A673 (cell line): Measurements from ENCODE around the gene GABRB3. TPM values are rescaled to one million over a fixed set of nuclear protein-coding genes. Genes with fewer than 3 reads are reported as not detected.

Experiments used
- BruUV-seq: library from RNA; stranded (reverse); fragments of 400-500 nt; replicated peaks from 2 replicates; lab custom pipeline; 2021; lab: Mats Ljungman, UMichigan
- CTCF ChIA-PET: fragments of 300-600 bp; sonication (Branson Sonifier 250); formaldehyde crosslinking; loops from one replicate; lab custom pipeline; 2022; ENCODE audit warnings: antibody characterized with exemption; lab: Charles Lee
- POLR2A ChIA-PET: fragments of 300-600 bp; sonication (Branson Sonifier 250); formaldehyde crosslinking; loops from one replicate; lab custom pipeline; 2022; ENCODE audit warnings: antibody characterized with exemption; ENCODE audit not compliant: low non-redundant PET; lab: Charles Lee
- DNase-seq: peaks from one replicate; pipeline ENCODE4 v3.0.0-alpha.2; 2015; ENCODE audit warnings: low spot score
- H3K27ac ChIP-seq: fragments of 200-600 bp; sonication (generic); 2 replicates; pipeline ENCODE4 v1.5.1; 2016; ENCODE audit warnings: mixed run types, low read depth, mild to moderate bottlenecking, mixed read lengths, antibody characterized with exemption, low read length; ENCODE audit not compliant: poor library complexity, severe bottlenecking
- H3K27me3 ChIP-seq: fragments of 200-600 bp; sonication (generic); replicated peaks from 2 replicates; pipeline ENCODE4 v1.6.1; 2017; ENCODE audit warnings: mixed run types, low read depth, mild to moderate bottlenecking, mixed read lengths, antibody characterized with exemption, low read length; ENCODE audit not compliant: insufficient read depth, poor library complexity
- H3K36me3 ChIP-seq: fragments of 200-600 bp; sonication (generic); 2 replicates; pipeline ENCODE4 v1.6.1; 2016; ENCODE audit warnings: mixed run types, mild to moderate bottlenecking, mixed read lengths, antibody characterized with exemption, low read length; ENCODE audit not compliant: insufficient read depth, poor library complexity, severe bottlenecking
- H3K4me1 ChIP-seq: fragments of 200-600 bp; sonication (generic); 2 replicates; pipeline ENCODE4 v1.6.1; 2017; ENCODE audit warnings: mixed run types, mild to moderate bottlenecking, mixed read lengths, antibody characterized with exemption, low read length; ENCODE audit not compliant: insufficient read depth, poor library complexity, severe bottlenecking
- H3K4me3 ChIP-seq: fragments of 200-600 bp; sonication (generic); 2 replicates; pipeline ENCODE4 v1.5.1; 2016; ENCODE audit warnings: low read depth, mixed run types, mild to moderate bottlenecking, mixed read lengths, low read length; ENCODE audit not compliant: poor library complexity, severe bottlenecking
- H3K9me3 ChIP-seq: fragments of 200-600 bp; sonication (generic); 2 replicates; pipeline ENCODE4 v1.6.1; 2016; ENCODE audit warnings: mixed run types, low read depth, mild to moderate bottlenecking, mixed read lengths, antibody characterized with exemption, low read length; ENCODE audit not compliant: poor library complexity, severe bottlenecking
- EZH2 ChIP-seq: fragments of 200-600 bp; sonication (generic); IDR thresholded peaks from 2 replicates; pipeline ENCODE4 v1.6.1; 2017; ENCODE audit warnings: borderline replicate concordance, low read depth, mild to moderate bottlenecking, mixed read lengths, antibody characterized with exemption, low read length; ENCODE audit not compliant: poor library complexity, severe bottlenecking
- intact Hi-C: fragments of 100-400 bp; cut with micrococcal nuclease; formaldehyde crosslinking; loops from one replicate; pipeline ENCODE4 v1.10.0; 2022; ENCODE audit not compliant: unreplicated experiment
- total RNA-seq: library from RNA; stranded (reverse); gene quantifications from 2 replicates; pipeline ENCODE4 v1.2.3, GENCODE V29; 2021
- TF ChIP-seq, protein P1 (sequence below): fragments of 300-800, 200-600 bp; sonication (generic); conservative IDR thresholded peaks from 2 replicates; pipeline ENCODE4 v1.5.1; 2017; ENCODE audit warnings: low read depth, mild to moderate bottlenecking, antibody characterized with exemption, low read length, moderate library complexity, mixed read lengths

Gene GABRB3
- total RNA-seq, 1 experiment from 2014 or later: not detected

DNA sequence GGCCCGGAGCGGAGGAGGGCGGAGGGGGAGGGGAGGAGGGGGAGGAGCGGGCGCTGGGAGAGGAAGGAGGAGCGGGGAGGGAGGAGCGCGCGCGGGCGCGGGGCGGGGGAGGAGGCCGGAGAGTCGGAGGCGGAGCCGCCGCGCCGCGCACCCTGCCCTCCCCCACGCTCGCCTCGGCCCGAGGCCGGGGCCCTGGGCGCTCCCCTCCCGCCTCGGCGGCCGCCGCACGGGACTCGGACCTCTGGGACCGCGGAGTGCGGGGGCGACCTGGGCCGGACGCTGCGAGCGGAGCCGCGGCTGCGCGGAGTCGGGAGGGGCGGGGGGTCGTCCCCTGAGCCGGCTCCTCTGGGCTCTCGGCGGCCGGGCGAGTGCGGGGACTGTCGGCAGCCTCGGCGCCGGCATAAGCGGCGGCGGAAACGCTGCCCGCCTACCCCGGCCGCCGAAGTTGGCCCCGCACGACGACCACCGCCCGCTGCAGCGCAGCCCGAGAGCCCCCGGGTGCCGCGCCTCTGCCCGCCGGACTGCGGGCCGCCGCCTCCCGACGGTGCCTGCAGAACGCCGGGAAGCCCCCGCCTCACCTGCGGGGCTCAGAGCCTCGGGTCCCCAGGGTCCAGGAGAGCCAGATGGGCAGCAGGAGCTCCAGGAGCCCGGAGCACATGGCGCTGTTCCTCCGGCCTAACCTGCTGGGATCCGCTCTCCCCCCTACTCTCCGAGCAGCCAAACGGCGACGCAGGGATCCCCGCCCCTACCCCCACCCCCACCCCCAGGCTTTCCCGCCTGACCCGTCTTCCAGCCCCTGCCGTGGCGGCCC, 406 bp upstream of the GABRB3 start:
- no TSS peak for BruUV-seq
- CTCF ChIA-PET: no interaction called here
- no peaks in the 10 kb centered on the region for H3K36me3 ChIP-seq
- no peaks in the 10 kb centered on the region for H3K4me1 ChIP-seq
- H3K4me3 ChIP-seq: no peak overlapping the region
- no peak for TF ChIP-seq EZH2
- TF ChIP-seq, protein P1, sequence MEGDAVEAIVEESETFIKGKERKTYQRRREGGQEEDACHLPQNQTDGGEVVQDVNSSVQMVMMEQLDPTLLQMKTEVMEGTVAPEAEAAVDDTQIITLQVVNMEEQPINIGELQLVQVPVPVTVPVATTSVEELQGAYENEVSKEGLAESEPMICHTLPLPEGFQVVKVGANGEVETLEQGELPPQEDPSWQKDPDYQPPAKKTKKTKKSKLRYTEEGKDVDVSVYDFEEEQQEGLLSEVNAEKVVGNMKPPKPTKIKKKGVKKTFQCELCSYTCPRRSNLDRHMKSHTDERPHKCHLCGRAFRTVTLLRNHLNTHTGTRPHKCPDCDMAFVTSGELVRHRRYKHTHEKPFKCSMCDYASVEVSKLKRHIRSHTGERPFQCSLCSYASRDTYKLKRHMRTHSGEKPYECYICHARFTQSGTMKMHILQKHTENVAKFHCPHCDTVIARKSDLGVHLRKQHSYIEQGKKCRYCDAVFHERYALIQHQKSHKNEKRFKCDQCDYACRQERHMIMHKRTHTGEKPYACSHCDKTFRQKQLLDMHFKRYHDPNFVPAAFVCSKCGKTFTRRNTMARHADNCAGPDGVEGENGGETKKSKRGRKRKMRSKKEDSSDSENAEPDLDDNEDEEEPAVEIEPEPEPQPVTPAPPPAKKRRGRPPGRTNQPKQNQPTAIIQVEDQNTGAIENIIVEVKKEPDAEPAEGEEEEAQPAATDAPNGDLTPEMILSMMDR: no peak
- intact Hi-C loops: no loop called here
- no peaks in the 10 kb centered on the region for H3K27me3 ChIP-seq
- no peak overlapping the region for H3K27ac ChIP-seq
- H3K9me3 ChIP-seq: peaks cover 17% of the 10 kb centered on the region
- no peak for DNase-seq
- POLR2A ChIA-PET: no interaction called here

- DNase-seq: peak; percentile 1
- no peaks in the 10 kb centered on the region for H3K27me3 ChIP-seq
- peaks cover 21% of the 10 kb centered on the region for H3K9me3 ChIP-seq
- H3K4me1 ChIP-seq: no peaks in the 10 kb centered on the region
- no TSS peak for BruUV-seq
- H3K27ac ChIP-seq: no peak overlapping the region
- POLR2A ChIA-PET: no interaction called here
- H3K36me3 ChIP-seq: no peaks in the 10 kb centered on the region
- TF ChIP-seq, protein P1: no peak
- no peak for TF ChIP-seq EZH2
- CTCF ChIA-PET: no interaction called here
- no peak overlapping the region for H3K4me3 ChIP-seq
- intact Hi-C loops: no loop called here
These were observed 1.2 kb downstream of the GABRB3 start for GRCh38 chr15:26771578-26772153.

GRCh38 chr15:26771168-26771567, 1.7 kb downstream of the GABRB3 start:
- H3K27me3 ChIP-seq: no peaks in the 10 kb centered on the region
- no peak for TF ChIP-seq EZH2
- TF ChIP-seq, protein P1: no peak
- no peaks in the 10 kb centered on the region for H3K36me3 ChIP-seq
- H3K9me3 ChIP-seq: peaks cover 21% of the 10 kb centered on the region
- CTCF ChIA-PET: no interaction called here
- no peak overlapping the region for H3K4me3 ChIP-seq
- H3K27ac ChIP-seq: no peak overlapping the region
- H3K4me1 ChIP-seq: no peaks in the 10 kb centered on the region
- POLR2A ChIA-PET: no interaction called here
- intact Hi-C loops: no loop called here
- DNase-seq: no peak
- no TSS peak for BruUV-seq
